Stimulated activated CD8-positive, alpha-beta memory T cell treated with anti-CD3 and anti-CD28 coated beads, Interleukin-12 subunit alpha, Interleukin-12 subunit beta, amount 100 ng/mL, for 1 hour (primary cell): ENCODE measurements around the gene IL10.

Source experiments
- DNase-seq: peaks from one replicate; pipeline ENCODE4 v3.0.0-alpha.2; 2020; ENCODE audit warnings: low read depth

The IL10 gene

DNA sequence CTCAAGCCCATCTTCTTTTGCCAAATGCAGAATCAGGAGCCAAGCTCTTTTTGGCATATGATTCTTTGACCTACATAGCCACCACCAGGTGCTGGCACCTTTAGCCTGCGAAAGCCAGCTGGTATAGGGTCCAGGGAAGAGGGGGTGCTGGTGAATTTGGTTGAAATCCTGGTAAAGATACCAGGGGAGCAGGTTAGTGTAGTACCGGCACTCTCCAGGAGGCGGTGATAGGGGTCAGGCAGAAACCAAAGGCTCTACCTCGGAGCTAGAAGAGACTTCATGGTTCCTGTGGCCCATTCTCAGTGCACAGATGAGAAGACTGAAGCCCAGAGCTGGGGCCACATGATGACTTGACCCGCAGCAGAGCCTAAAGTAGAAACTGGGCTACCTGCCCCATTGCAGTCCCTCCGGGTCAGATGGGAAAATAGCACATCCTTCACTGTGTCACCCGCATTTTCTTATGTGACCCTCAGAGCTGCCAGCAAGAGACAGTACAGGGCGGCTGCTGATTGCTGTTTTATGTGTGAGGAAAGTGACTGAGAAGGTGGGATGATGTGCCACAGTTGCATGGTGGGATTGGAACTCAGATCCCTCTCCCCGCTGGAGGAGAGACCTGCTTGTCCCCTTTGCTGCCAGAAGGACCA, 37.7 kb downstream of the IL10 start:
- peak; percentile 71 for DNase-seq

DNA sequence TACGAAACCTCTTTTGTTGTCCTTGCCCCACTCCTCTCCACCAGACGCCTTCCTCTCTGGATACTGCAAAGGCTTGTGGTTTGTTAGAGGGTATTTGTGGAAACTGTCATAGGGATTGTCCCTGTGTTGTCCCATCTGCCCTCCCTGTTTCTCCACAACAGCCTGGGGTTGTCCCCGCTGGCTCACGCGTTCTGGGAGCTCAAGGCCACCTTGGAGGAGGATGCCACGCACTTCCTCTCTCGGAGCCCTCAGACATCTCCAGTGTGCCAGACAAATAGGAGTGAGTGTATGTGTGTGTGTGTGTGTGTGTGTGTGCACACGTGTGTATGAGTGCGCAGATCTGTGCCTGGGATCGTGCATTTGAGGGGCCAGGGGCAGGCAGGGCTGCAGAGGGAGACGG, 39.3 kb downstream of the IL10 start:
- no peak for DNase-seq

DNA sequence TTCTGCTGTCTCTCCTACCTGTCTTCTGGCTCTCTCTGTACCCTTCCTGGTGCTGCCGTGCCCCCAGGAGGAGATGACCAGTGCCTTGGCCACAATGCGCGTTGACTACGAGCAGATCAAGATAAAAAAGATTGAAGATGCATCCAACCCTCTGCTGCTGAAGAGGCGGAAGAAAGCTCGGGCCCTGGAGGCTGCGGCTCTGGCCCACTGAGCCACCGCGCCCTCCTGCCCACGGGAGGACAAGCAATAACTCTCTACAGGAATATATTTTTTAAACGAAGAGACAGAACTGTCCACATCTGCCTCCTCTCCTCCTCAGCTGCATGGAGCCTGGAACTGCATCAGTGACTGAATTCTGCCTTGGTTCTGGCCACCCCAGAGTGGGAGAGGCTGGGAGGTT, 39.8 kb downstream of the IL10 start:
- no peak for DNase-seq

DNA sequence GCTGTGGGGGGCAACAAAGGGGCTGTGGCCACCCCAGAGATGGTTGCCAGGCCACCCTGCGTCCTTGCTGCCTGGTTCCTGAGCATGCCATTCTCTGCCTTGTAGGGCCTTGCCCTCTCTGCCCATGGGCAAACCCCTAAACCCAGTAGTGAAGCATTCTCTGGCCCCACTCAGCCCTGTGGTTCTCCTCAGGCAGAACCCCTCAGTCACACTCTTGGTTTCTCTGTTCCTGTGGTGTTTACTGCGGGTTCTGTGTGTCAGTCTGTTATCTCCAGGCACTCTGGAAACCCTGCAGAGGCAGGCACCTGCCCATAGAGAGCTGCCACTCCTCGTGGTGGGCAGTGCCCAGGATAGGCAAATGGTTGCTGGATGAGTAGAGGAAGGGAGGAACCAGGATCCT, 42.8 kb downstream of the IL10 start:
- no peak for DNase-seq

DNA sequence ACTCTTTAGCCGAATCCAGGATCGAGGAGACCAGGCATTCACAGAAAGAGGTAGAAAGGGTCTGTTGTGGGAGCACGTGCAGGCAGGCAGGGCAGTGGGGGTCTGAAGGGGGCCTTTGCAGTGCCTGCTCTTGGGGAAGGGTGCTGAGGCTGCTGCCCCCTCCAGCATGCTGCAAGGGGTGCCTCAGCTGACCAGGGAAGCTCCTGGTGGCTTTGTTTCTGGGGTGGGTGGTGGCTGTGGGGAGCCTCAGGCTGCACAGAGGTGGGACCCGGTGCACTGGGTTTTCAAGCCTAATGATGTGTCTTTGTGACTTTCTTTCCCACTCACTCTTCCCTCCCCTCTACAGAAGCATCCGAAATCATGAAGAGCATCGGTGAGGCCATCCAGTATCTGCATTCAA, 43.2 kb downstream of the IL10 start:
- DNase-seq: no peak

DNA sequence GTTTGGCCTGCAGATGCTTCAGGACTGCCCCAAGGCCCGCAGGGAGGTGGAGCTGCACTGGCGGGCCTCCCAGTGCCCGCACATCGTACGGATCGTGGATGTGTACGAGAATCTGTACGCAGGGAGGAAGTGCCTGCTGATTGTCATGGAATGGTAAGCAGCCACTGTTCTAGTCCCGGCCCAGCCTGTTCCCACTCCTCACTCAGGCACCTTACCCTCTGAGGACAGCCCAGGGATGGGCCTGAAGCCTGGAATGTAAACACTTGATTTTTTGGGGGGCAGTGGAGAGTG, 43.7 kb downstream of the IL10 start:
- no peak for DNase-seq

DNA sequence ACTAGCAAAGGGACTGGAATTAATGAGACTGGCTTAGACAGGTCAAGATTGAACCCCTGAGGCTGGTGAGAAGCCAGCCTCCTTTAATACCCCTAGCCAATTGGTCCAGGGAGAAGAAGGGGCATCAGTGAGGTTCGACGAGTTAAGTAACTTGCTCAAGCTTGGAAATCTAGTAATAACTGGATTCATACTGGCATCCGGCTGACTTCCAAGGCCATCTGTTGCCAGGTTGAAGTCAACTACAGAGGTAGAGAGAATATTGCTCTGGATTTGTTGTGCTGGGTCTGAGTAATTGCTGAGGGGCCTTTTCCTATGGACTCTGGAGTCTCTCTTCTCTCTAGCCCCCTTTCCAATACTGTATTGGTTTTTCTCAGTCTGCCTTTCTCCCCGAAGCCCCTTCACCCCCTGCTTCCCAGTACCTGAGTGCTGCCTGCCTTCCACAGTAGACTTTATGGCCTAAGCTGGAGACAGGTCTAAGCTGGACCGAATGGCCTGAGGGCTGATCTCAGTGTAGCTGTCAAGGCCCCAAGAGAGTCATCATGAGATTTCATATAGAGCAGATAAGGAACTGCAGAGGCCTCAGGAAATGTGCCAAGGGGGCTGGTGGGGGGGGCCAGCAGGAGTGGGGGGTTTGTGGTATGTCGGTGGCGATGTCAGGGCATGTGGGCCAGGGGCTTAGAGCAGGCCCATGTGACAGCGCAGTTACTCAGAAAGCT, 44.2 kb downstream of the IL10 start:
- no peak for DNase-seq

DNA sequence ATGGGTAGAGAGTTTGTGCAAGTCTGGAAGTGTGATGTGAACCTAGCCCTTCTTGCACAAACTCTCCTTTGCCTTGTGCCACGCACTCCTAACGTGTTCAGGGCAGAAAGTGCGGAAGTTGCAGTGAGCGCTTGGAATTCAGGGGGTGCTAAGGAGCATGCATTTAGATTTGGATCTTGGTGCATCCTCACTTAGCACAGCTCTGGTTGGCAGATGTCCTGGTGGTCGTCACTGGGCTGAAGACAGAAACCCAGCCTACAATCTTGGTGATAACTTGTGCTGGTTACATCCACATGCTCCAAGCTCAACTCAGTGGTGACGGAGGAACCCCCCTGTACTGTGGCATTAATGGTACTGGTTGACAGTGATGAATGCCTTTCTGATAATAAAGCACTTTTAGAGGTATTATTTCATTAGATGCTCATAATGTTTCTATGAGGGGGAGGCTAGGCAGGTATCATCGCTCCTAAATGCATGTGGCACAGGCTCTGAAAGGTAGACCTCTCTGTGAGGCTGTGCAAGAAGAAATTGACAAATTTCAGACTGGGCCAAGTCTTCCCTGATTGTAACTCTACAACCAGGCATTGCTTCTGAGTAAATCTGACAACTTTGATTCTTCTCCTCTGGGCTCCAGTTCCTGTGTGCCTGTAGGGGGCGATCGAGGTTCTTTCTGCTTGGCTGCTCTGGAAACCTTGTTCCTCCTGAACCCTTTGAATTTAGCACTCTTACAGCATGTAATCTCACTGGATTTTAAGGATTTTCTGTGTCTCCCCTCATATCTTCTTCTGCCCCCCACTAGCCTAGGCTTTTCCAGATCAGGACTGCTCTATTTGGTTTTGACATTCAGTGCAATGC, 47.0 kb downstream of the IL10 start:
- peak; percentile 43 for DNase-seq

DNA sequence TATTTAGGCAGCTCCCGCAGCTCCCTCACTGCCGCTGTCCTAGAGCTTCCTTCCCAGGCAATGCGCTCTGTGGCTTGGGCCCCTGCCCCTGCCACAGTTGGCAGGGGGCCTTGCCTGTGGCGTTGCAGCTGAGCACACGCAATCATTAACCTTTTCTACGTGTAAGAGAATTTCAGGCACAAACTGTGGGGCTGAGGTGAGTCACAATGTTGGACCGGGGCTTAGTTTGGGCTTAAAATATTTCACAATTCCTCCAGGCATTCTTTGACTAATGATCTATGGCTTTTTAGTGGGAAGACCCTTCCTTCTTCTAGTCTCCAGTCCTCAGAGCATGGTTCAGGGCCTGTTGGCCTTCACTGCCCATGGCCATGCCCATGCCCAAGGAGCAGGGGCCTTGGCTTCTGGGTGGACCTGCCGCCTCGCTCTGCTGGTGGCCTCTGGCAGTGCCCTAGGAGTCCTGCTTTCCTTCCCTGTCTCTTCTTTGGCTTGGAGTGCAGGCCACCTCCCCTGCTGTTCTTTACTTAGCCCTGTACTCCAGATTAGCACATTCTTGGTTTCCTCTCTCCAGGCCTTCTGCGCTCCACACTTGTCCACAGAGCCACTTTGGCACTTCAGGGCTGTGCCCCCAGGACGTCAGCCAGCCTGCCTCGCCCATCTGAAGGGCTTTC, 48.4 kb downstream of the IL10 start:
- DNase-seq: no peak

DNA sequence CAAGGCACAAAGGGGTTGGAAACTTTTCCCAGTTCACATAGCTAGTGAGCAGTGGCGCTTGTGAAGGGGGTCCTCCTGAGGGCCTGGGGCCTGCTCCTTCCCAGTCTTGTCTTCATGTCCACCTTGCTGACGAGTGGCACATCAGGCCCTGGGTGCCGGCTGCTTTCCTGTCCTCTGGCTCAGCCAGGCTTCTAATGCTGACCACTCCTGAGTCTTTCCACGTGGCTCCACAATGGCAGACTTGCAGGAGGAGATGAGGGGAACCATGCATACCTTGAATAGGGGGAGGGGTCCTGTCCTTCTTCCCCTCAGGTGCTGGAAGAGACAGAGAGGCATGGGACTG, 48.9 kb downstream of the IL10 start:
- DNase-seq: no peak

DNA sequence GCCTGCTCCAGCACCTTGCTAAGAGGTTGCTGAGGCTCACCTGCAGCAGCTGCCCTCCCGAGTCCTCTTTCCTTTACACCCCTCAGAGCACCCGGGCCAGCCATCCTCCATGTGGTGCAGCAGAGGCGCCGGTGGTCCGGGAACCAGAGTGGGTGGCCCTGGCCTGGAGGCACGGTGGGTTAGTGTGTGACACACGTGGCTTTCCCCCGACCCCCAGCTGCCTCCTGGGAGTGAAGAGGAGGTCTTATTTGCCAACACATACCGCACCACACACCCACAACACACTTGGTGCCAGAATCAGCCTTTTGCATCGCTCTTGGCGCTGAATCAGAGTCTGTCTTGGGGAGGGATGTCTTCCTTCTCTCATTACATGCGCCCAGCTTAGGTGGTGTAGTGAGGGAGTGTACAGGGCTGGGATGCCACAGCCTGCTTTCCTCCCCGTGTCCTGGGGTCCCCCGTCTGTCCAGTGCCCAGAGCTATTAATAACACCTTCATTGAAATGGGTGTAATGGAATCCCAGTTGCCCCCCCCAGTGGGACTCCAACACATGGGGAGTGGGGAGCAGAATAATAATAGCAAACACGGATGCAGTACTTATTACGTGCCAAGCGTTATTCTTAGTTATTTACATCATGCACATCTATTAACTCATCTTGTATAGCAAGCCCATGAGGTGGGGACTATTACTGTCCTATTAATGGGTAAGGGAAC, 49.4 kb downstream of the IL10 start:
- DNase-seq: no peak

DNA sequence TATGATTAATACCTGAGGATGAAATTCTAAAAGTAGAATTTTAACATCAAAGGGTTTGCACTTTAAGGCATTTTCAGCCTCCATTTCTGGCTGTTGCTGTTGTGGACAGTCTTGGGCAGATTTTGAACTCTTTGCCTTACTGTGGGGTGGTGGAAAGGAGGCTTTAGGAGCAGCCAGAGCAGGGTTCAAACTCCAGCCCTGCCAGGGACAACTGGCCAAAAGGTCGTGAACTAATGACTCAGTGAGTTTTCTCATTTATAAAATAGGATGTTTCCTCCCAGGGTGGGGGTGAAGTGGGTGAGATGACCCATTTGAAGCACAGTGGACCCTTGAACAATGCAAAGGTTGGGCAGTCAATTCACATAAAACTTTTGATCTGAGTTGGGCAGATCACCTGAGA, 50.8 kb downstream of the IL10 start:
- DNase-seq: no peak

DNA sequence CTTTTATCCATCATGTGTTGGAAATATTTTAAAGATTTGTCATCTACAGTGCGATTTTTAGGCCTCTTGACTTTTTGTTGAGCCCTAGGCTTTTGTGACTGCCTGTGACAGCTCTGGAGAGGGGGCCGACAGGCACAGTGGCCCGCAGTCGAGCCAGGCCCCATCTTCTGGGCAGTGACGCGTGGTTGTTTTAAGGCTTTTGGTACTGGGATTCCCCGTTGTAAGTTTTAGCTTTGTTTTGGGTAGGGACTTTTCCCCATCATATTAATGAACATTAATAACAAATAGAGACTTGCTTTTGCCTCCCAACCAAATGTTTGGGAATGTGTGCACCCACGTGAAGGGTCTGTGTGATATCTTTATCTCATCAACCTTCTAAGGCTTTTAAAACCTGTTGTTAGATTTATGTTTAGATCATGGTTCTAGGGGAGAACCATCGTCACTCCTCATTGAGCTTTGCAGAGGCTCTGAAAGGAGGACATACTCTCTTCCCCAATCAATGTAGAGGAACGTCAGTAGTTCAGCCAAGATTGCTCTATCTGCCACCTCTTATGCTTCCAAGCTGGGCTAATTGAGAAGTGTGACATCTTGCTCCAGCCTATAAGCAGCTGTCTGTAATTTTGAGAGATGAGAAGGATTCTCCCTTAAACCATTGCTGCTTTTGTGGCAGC, 53.0 kb downstream of the IL10 start:
- no peak for DNase-seq

DNA sequence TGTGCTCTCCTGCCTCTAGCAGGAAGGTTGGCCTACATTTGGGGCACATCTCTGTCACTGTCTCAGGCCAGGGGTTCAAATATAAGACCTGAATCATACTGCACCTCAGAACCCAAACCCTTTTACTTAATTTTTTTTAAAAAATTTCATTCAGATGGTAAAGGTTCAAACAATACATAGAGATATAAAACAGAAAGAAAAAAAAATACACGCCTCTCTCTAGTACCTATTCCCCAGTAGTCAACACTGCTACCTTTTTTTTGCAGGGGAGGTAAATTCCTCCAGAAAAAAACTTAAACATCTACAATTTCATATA, 54.7 kb downstream of the IL10 start:
- DNase-seq: no peak
